Pancreas (tissue), 10 donors: ENCODE results near the gene UGT2B15. TPM values are rescaled to one million over a fixed set of nuclear protein-coding genes. Genes with fewer than 3 reads are reported as not detected.
A peak's percentile ranks its signal among the peaks of the same experiment; 100 is the strongest.
"Not testable (repeated sequence)": the region's sequence is repeated elsewhere in the genome, so short reads cannot be mapped to it uniquely, and the experiment has no call there.

ENCODE experiments used
- ATAC-seq, 4 donors: fragments of 200-7000 bp; cut with Tn5 transposase; one replicate each; pipeline versions ENCODE4 v1.8.0 to v1.9.1; 2020; ENCODE audit warnings: mild to moderate bottlenecking in 4 of 4, moderate library complexity in 4 of 4
- DNase-seq, 6 donors: peaks; one replicate each; pipeline ENCODE4 v3.0.0-alpha.2; 2020
- FAIRE-seq: peaks from 2 replicates; lab custom pipeline; 2012; peaks lifted over from hg19 to GRCh38; lab: Jason Lieb, UNC
- H3K27ac ChIP-seq, 4 donors: fragments of 200-600 bp; sonication (generic); 1 replicate in 3 of 4; 2 replicates in 1 of 4; pipeline versions ENCODE4 v1.5.0 to v1.8.0; 2020
- H3K27me3 ChIP-seq, 4 donors: fragments of 200-600 bp; one replicate each; pipeline ENCODE4 v1.8.0; 2021
- H3K36me3 ChIP-seq, 3 donors: fragments of 200-600 bp; sonication (generic) in 1 of 3; one replicate each; pipeline versions ENCODE4 v1.5.0 to v1.8.0; 2020 to 2021
- H3K4me1 ChIP-seq, 3 donors: fragments of 200-600 bp; one replicate each; pipeline ENCODE4 v1.8.0; 2021
- H3K4me3 ChIP-seq, 4 donors: fragments of 200-600 bp; sonication (generic) in 2 of 4; one replicate each; pipeline versions ENCODE4 v1.5.0 to v1.8.0; 2020 to 2021
- H3K9me3 ChIP-seq, 4 donors: fragments of 200-600 bp; one replicate each; pipeline ENCODE4 v1.8.0; 2021
- WGBS, 2 donors: extraction: QIAGEN DNeasy Blood & Tissue Kit; methylation state at CpG; one replicate each; pipeline ENCODE4 v1.1.7; 2013; 5-methylcytosine and 5-hydroxymethylcytosine counted together
- intact Hi-C, 3 donors: fragments of 100-400 bp; cut with DNase I; formaldehyde crosslinking; loops; one replicate each; pipeline versions ENCODE4 v1.11.1 to v1.14.2; 2022
- polyA plus RNA-seq, 2 donors: library from polyadenylated mRNA; stranded (reverse); fragments of 200-250 nt; gene quantifications; one replicate each; pipeline ENCODE4 v1.2.3, GENCODE V29; 2013
- total RNA-seq, 6 donors: library from RNA; stranded (reverse); fragmentation: NEBNext Ultra II Directional in 4 of 6; extraction: Animal tissue kit (Norgen Biotek cat#: 25700) in 4 of 6; gene quantifications; one replicate each; pipeline versions ENCODE4 v1.2.1 to v1.2.4, GENCODE V29; 2021 to 2023
- TF ChIP-seq, protein P1 (sequence below), 4 donors: fragments of 200-600 bp; sonication (generic) in 3 of 4; IDR thresholded peaks; one replicate each; pipeline versions ENCODE4 v1.5.0 to v1.8.0; 2021; ENCODE audit warnings: antibody characterized with exemption in 4 of 4
- donor health status: healthy with polysubstance abuse.
- donor health status: DM: no; HTN: no; CAD: no; lungs with moderate emphysema.
- donor health status: DM: no; HTN: no; CAD: no.
- donor health status: control.
- donor health status: control.
- donor health status: Bipolar disorder and iron deficiency.
- donor health status: DM: yes; HTN: yes; CAD: no.
- donor health status: DM: no; HTN: no; CAD: no.
- donor health status: DM: no; HTN: no; CAD: no.
- donor health status: DM: yes; HTN: yes; CAD: no.

UGT2B15 gene
- total and polyA plus RNA-seq, 8 donors = 4.1 to 55.5 (median 18.6) TPM

GRCh38 chr4:68651932-68652331 lies 18.5 kb downstream of the UGT2B15 start:
- WGBS, 2 donors = 5 to 8% methylated on average over 1 of the region's 1 CpG
- Histone ChIP-seq H3K9me3 (no peaks in the 10 kb centered on the region), H3K27me3 (no peaks in the 10 kb centered on the region), H3K36me3 (no peaks in the 10 kb centered on the region), H3K4me1 (peaks cover 0 to 31% (median 14%) of the 10 kb centered on the region in 3 donors), H3K27ac (peak overlapping the region in 1 of 4 donors; percentile 27), H3K4me3 (no peak overlapping the region)
- no peak for DNase-seq
- TF ChIP-seq, protein P1, sequence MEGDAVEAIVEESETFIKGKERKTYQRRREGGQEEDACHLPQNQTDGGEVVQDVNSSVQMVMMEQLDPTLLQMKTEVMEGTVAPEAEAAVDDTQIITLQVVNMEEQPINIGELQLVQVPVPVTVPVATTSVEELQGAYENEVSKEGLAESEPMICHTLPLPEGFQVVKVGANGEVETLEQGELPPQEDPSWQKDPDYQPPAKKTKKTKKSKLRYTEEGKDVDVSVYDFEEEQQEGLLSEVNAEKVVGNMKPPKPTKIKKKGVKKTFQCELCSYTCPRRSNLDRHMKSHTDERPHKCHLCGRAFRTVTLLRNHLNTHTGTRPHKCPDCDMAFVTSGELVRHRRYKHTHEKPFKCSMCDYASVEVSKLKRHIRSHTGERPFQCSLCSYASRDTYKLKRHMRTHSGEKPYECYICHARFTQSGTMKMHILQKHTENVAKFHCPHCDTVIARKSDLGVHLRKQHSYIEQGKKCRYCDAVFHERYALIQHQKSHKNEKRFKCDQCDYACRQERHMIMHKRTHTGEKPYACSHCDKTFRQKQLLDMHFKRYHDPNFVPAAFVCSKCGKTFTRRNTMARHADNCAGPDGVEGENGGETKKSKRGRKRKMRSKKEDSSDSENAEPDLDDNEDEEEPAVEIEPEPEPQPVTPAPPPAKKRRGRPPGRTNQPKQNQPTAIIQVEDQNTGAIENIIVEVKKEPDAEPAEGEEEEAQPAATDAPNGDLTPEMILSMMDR (IDR thresholded peaks at IDR 0.05) = no peak
- no peak for FAIRE-seq
- ATAC-seq = peak in 3 of 4 donors; percentile 11 to 70 (median 28)
- intact Hi-C loops = no loop called here

DNA sequence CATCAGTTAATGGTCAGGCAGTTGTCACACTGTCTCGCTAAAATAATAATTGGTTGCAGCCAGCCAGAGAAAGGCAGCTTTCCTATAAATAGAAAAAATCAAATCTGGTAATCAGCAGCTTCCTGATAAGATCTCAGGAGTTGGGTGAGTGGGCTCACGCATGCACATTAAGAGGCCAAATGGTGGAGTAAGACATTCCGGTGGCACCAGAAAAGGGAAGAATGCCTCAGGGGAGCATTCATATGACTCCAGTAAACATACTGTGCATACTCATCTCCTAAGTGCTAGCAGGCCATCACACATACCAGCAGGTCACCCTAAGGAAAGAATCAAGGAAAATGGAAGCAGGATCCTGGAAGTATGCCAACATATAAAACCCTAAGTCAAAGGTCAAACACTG lies 40.1 kb downstream of the UGT2B15 start:
- Histone ChIP-seq H3K36me3 (no peaks in the 10 kb centered on the region), H3K9me3 (no peaks in the 10 kb centered on the region), H3K4me3 (no peak overlapping the region), H3K27me3 (no peaks in the 10 kb centered on the region), H3K27ac (no peak overlapping the region), H3K4me1 (peaks cover 0 to 5% (median 0%) of the 10 kb centered on the region in 3 donors)
- WGBS, 2 donors = 92 to 95% methylated on average over 3 of the region's 3 CpGs
- DNase-seq (no peak), FAIRE-seq (no peak), ATAC-seq (no peak)
- TF ChIP-seq, protein P1 (IDR thresholded peaks at IDR 0.05) = no peak
- intact Hi-C loops = no loop called here

DNA sequence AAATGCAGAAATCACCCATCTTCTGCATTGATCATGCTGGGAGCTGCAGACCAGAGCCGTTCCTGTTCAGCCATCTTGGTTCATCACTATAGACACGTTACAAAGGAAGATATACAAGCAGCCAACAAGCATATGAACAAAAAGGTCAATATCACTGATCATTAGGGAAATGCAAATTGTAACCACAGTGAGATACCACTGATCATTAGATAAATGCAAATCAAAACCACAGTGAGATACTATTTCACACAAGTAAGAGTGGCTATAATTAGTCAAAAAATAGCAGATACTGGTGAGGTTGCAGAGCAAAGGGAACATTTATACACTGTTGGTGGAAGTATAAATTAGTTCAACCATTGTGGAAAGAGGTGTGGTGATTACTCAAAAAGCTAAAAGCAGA lies 47.7 kb downstream of the UGT2B15 start:
- H3K27me3 ChIP-seq, DNase-seq, H3K9me3 ChIP-seq, FAIRE-seq, H3K27ac ChIP-seq, H3K36me3 ChIP-seq, intact Hi-C loops, ATAC-seq, H3K4me3 ChIP-seq, H3K4me1 ChIP-seq: not testable (repeated sequence)
- 96% methylated on average over 2 of the region's 2 CpGs; no CpG with 5 or more reads in 1 of the 2 donors for WGBS, 2 donors

GRCh38 chr4:68617003-68617698 lies 53.3 kb downstream of the UGT2B15 start:
- no peak overlapping the region for H3K4me3 ChIP-seq
- H3K9me3 ChIP-seq = no peaks in the 10 kb centered on the region
- no peaks in the 10 kb centered on the region for H3K36me3 ChIP-seq
- DNase-seq = no peak
- no peak for ATAC-seq
- FAIRE-seq = no peak
- H3K27me3 ChIP-seq = no peaks in the 10 kb centered on the region
- H3K27ac ChIP-seq = no peak overlapping the region
- TF ChIP-seq, protein P1 (IDR thresholded peaks at IDR 0.05) = no peak
- intact Hi-C loops = no loop called here
- no peaks in the 10 kb centered on the region for H3K4me1 ChIP-seq

- peak in 1 of 6 donors; percentile 24 for DNase-seq
- no peak for FAIRE-seq
- 95% methylated on average over 11 of the region's 11 CpGs; no CpG with 5 or more reads in 1 of the 2 donors for WGBS, 2 donors
- Histone ChIP-seq H3K36me3 (no peaks in the 10 kb centered on the region), H3K9me3 (no peaks in the 10 kb centered on the region), H3K27me3 (no peaks in the 10 kb centered on the region), H3K27ac (no peak overlapping the region), H3K4me3 (no peak overlapping the region), H3K4me1 (no peaks in the 10 kb centered on the region)
- intact Hi-C loops = no loop called here
- TF ChIP-seq, protein P1 (IDR thresholded peaks at IDR 0.05) = no peak
- no peak for ATAC-seq
These were observed 54.6 kb downstream of the UGT2B15 start for GRCh38 chr4:68615699-68616422.
